H1 (cell line): ENCODE results near the gene GGA1. TPM values are rescaled to one million over a fixed set of nuclear protein-coding genes. Genes with fewer than 3 reads are reported as not detected.

ENCODE experiments used
- CTCF ChIA-PET: fragments of 300-600 bp; sonication (Branson Sonifier 250); formaldehyde crosslinking; loops from one replicate; lab custom pipeline; 2021; ENCODE audit not compliant: partially characterized antibody; lab: Charles Lee
- POLR2A ChIA-PET: fragments of 300-600 bp; sonication (Branson Sonifier 250); formaldehyde crosslinking; loops from one replicate; lab custom pipeline; 2021; ENCODE audit warnings: inconsistent platforms; ENCODE audit not compliant: partially characterized antibody; lab: Charles Lee
- DNase-seq, 2 experiments: peaks; one replicate each; pipeline versions ENCODE4 v3.0.0 to v3.0.0-alpha.2; 2010 to 2022; ENCODE audit warnings: low spot score in 2 of 2, low read depth in 1 of 2, mixed read lengths in 1 of 2
- FAIRE-seq: peaks from 2 replicates; lab custom pipeline; 2011; peaks lifted over from hg19 to GRCh38; lab: Jason Lieb, UNC
- H2AFZ ChIP-seq: 2 replicates; pipeline ENCODE4 v1.8.1; 2012; ENCODE audit warnings: low read length, inconsistent platforms
- H2AK5ac ChIP-seq: 2 replicates; pipeline ENCODE4 v1.6.1; 2013; ENCODE audit warnings: low read depth, low read length
- H2BK120ac ChIP-seq: replicated peaks from 2 replicates; pipeline ENCODE3; 2013; ENCODE audit warnings: low read depth, low read length, inconsistent platforms
- H2BK12ac ChIP-seq: 2 replicates; pipeline ENCODE4 v1.6.1; 2013; ENCODE audit warnings: low read depth, low read length
- H2BK15ac ChIP-seq: 2 replicates; pipeline ENCODE4 v1.6.1; 2013; ENCODE audit warnings: low read length
- H2BK20ac ChIP-seq: 2 replicates; pipeline ENCODE4 v1.6.1; 2013; ENCODE audit warnings: low read length
- H2BK5ac ChIP-seq: 2 replicates; pipeline ENCODE4 v1.6.1; 2013; ENCODE audit warnings: low read depth, low read length
- H3K14ac ChIP-seq: 2 replicates; pipeline ENCODE4 v1.6.1; 2013; ENCODE audit warnings: inconsistent platforms; ENCODE audit not compliant: insufficient read length
- H3K18ac ChIP-seq: 2 replicates; pipeline ENCODE4 v1.6.1; 2013; ENCODE audit warnings: low read length; ENCODE audit errors: extremely low read depth
- H3K23ac ChIP-seq: 2 replicates; pipeline ENCODE4 v1.6.1; 2013; ENCODE audit warnings: inconsistent platforms; ENCODE audit not compliant: insufficient read length
- H3K23me2 ChIP-seq: 2 replicates; pipeline ENCODE4 v1.6.1; 2013; ENCODE audit warnings: low read depth, low read length
- H3K27ac ChIP-seq: 2 replicates; pipeline ENCODE4 v1.6.1; 2011; ENCODE audit warnings: low read depth, low read length, inconsistent platforms
- H3K27me3 ChIP-seq, 4 experiments: replicated peaks in 1 of 4; 1 replicate in 1 of 4; 2 replicates in 3 of 4; pipeline versions ENCODE4 v1.6.1 to v1.8.1; 2011 to 2013; ENCODE audit warnings: low read length in 3 of 4, mild to moderate bottlenecking in 3 of 4, inconsistent platforms in 2 of 4, mixed read lengths in 2 of 4, moderate library complexity in 1 of 4; ENCODE audit not compliant: control insufficient read depth in 3 of 4, insufficient read depth in 3 of 4; ENCODE audit errors: extremely low read depth in 1 of 4
- H3K36me3 ChIP-seq, 4 experiments: 2 replicates each; pipeline versions ENCODE4 v1.6.1 to v1.8.1; 2011 to 2013; ENCODE audit warnings: mild to moderate bottlenecking in 4 of 4, low read length in 3 of 4, moderate library complexity in 2 of 4, control low read depth in 1 of 4, inconsistent platforms in 1 of 4; ENCODE audit not compliant: insufficient read depth in 4 of 4, control insufficient read depth in 2 of 4
- H3K4ac ChIP-seq: replicated peaks from 2 replicates; pipeline ENCODE3; 2013; ENCODE audit warnings: low read length, low read depth, mixed read lengths, inconsistent platforms; ENCODE audit not compliant: insufficient read length
- H3K4me1 ChIP-seq, 4 experiments: replicated peaks in 1 of 4; 1 replicate in 1 of 4; 2 replicates in 3 of 4; pipeline versions ENCODE4 v1.6.1 to v1.8.1; 2011 to 2013; ENCODE audit warnings: low read length in 3 of 4, inconsistent platforms in 2 of 4, mixed read lengths in 1 of 4; ENCODE audit not compliant: insufficient read depth in 4 of 4, control insufficient read depth in 3 of 4
- H3K4me2 ChIP-seq, 2 experiments: 2 replicates each; pipeline versions ENCODE4 v1.6.1 to v1.8.1; 2011 to 2013; ENCODE audit warnings: low read depth in 2 of 2, low read length in 2 of 2, control low read depth in 1 of 2, inconsistent platforms in 1 of 2, mild to moderate bottlenecking in 1 of 2; ENCODE audit not compliant: insufficient read depth in 1 of 2
- H3K4me3 ChIP-seq, 4 experiments: fragments of 200-600, 300-600 bp in 1 of 4; sonication (generic), shearing (Covaris generic), sonication (Bioruptor Twin) in 1 of 4; 2 replicates each; pipeline versions ENCODE4 v1.5.1 to v1.8.1; 2011 to 2016; ENCODE audit warnings: low read length in 4 of 4, low read depth in 3 of 4, control low read depth in 2 of 4, inconsistent platforms in 2 of 4, mild to moderate bottlenecking in 2 of 4, mixed read lengths in 1 of 4, moderate library complexity in 1 of 4; ENCODE audit not compliant: insufficient read depth in 2 of 4; ENCODE audit errors: extremely low read depth in 1 of 4
- H3K56ac ChIP-seq: replicated peaks from 2 replicates; pipeline ENCODE3; 2013; ENCODE audit warnings: low read depth, mild to moderate bottlenecking, mixed read lengths, low read length, inconsistent platforms; ENCODE audit not compliant: insufficient read length
- H3K79me1 ChIP-seq: 2 replicates; pipeline ENCODE4 v1.6.1; 2013; ENCODE audit warnings: low read depth, low read length, control low read depth
- H3K79me2 ChIP-seq, 2 experiments: 2 replicates each; pipeline versions ENCODE4 v1.6.1 to v1.8.1; 2012 to 2013; ENCODE audit warnings: low read length in 2 of 2, mild to moderate bottlenecking in 2 of 2, inconsistent platforms in 1 of 2; ENCODE audit not compliant: insufficient read depth in 2 of 2, control insufficient read depth in 1 of 2
- H3K9ac ChIP-seq, 4 experiments: replicated peaks in 1 of 4; 1 replicate in 1 of 4; 2 replicates in 3 of 4; pipeline versions ENCODE4 v1.6.1 to v1.8.1; 2011 to 2013; ENCODE audit warnings: low read depth in 3 of 4, low read length in 3 of 4, control low read depth in 2 of 4, mild to moderate bottlenecking in 2 of 4, moderate library complexity in 2 of 4, inconsistent platforms in 1 of 4; ENCODE audit errors: extremely low read depth in 1 of 4
- H3K9me3 ChIP-seq, 2 experiments: 2 replicates each; pipeline versions ENCODE4 v1.6.1 to v1.8.1; 2012 to 2013; ENCODE audit warnings: mild to moderate bottlenecking in 2 of 2, moderate library complexity in 2 of 2, control low read depth in 1 of 2, inconsistent platforms in 1 of 2, low read depth in 1 of 2, low read length in 1 of 2, mixed read lengths in 1 of 2; ENCODE audit not compliant: insufficient read depth in 2 of 2
- H4K20me1 ChIP-seq, 2 experiments: replicated peaks in 1 of 2; 2 replicates each; pipeline versions ENCODE3 to v1.8.1; 2011 to 2013; ENCODE audit warnings: inconsistent platforms in 2 of 2, low read length in 2 of 2, mild to moderate bottlenecking in 1 of 2; ENCODE audit not compliant: insufficient read depth in 2 of 2, control insufficient read depth in 1 of 2
- H4K5ac ChIP-seq: 2 replicates; pipeline ENCODE4 v1.6.1; 2013; ENCODE audit warnings: low read length, low read depth, mixed read lengths, inconsistent platforms; ENCODE audit not compliant: insufficient read length
- H4K8ac ChIP-seq: 2 replicates; pipeline ENCODE4 v1.8.0; 2013; ENCODE audit warnings: mild to moderate bottlenecking, moderate library complexity, low read length, inconsistent platforms; ENCODE audit not compliant: insufficient read depth; ENCODE audit errors: extremely low read depth
- H4K91ac ChIP-seq: replicated peaks from 2 replicates; pipeline ENCODE3; 2013; ENCODE audit warnings: low read length, mixed read lengths, inconsistent platforms; ENCODE audit not compliant: insufficient read length
- EGR1 ChIP-seq: IDR thresholded peaks from 2 replicates; pipeline ENCODE4 v1.6.1; 2011; ENCODE audit warnings: low read depth, low read length, borderline replicate concordance
- MAFK ChIP-seq: IDR thresholded peaks from 2 replicates; pipeline ENCODE4 v1.6.1; 2012; ENCODE audit warnings: low read depth, mild to moderate bottlenecking, improper control_type of control experiment, low read length
- WGBS, 2 experiments: shearing (Covaris generic) in 1 of 2; methylation state at CpG; one replicate each; pipeline versions ENCODE4 v1.1.6 to v1.1.7; 2013 to 2015; ENCODE audit warnings: low lambda C conversion rate in 2 of 2, mixed read lengths in 2 of 2, inconsistent platforms in 1 of 2, low coverage in 1 of 2, missing lambda C conversion rate in 1 of 2; ENCODE audit not compliant: insufficient replicate concordance in 2 of 2, insufficient coverage in 1 of 2, insufficient read length in 1 of 2; ENCODE audit errors: extremely low coverage in 1 of 2, missing lambda C conversion rate in 1 of 2; 5-methylcytosine and 5-hydroxymethylcytosine counted together
- polyA plus RNA-seq, 7 experiments: library from polyadenylated mRNA; depleted of rRNA in 3 of 7; stranded (reverse) in 5 of 7; unstranded in 2 of 7; fragments of >200 nt in 5 of 7; fragments of 200-250 nt in 2 of 7; gene quantifications; 1 replicate in 5 of 7; 2 replicates in 1 of 7; 4 replicates in 1 of 7; pipeline versions ENCODE4 v1.2.1 to v1.2.3, GENCODE V29; 2011 to 2013; ENCODE audit warnings: missing spikeins in 2 of 7, mixed read lengths in 2 of 7
- total RNA-seq: library from RNA; stranded (reverse); fragmentation: NEBNext Ultra II Directional; extraction: Animal tissue kit (Norgen Biotek cat#: 25700); gene quantifications from 2 replicates; pipeline ENCODE4 v1.2.1, GENCODE V29; 2021
- TF ChIP-seq, protein P1 (sequence below): IDR thresholded peaks from 2 replicates; pipeline ENCODE4 v1.6.1; 2012; ENCODE audit warnings: inconsistent platforms

GGA1 gene
- total and polyA plus RNA-seq, 2 of the 8 experiments (the other 6 are each of a cell fraction or from before 2014, with no cell fraction given), result 49.3 to 57.2 TPM

- H3K56ac ChIP-seq, result no peak overlapping the region
- no peaks in the 10 kb centered on the region for H3K36me3 ChIP-seq
- no peak overlapping the region for H3K14ac ChIP-seq
- ChIA-PET CTCF (interaction anchor here (0.7 to 39.4 kb wide), 31 partner anchors 8 to 303 kb away, joined by 3 to 1347 read pairs (median 5); partner anchors contain the start of genes CARD10, GGA1 and LGALS2), POLR2A (interaction anchor here (0.7 to 12.2 kb wide), 12 partner anchors 8 to 285 kb away, joined by 3 to 198 read pairs (median 4); partner anchors contain the start of genes GGA1 and MFNG)
- H4K5ac ChIP-seq, result no peak overlapping the region
- peak overlapping the region; percentile 7 to 69; a peak in 2 of 4 replicates for H3K4me2 ChIP-seq
- WGBS, 2 experiments, result 77% methylated on average over 14 of the region's 14 CpGs; no CpG with 5 or more reads in 1 of the 2 experiments
- 0 out of 7 replicates have a peak overlapping the region, but pooled peaks of 1 of the 4 experiments have one; percentile 17 for H3K9ac ChIP-seq
- peaks cover 7 to 38% (median 17%) of the 10 kb centered on the region in 4 experiments for H3K4me1 ChIP-seq
- H3K27ac ChIP-seq, result no peak overlapping the region
- H2BK15ac ChIP-seq, result no peak overlapping the region; the same call in 1 of the 2 replicates
- H3K23ac ChIP-seq, result no peak overlapping the region
- H3K9me3 ChIP-seq, result no peaks in the 10 kb centered on the region
- H4K20me1 ChIP-seq, result no peaks in the 10 kb centered on the region
- H3K23me2 ChIP-seq, result peaks cover 15% of the 10 kb centered on the region; the same call in 1 of the 2 replicates
- FAIRE-seq, result no peak
- peak overlapping the region; percentile 100 for H2BK12ac ChIP-seq
- H3K4me3 ChIP-seq, result no peak overlapping the region
- peak overlapping the region; percentile 30 for H2BK120ac ChIP-seq
- H2AK5ac ChIP-seq, result peak overlapping the region; percentile 99
- H3K79me1 ChIP-seq, result no peaks in the 10 kb centered on the region
- H4K8ac ChIP-seq, result peak overlapping the region; percentile 81
- H3K27me3 ChIP-seq, result peaks cover 6 to 22% (median 14%) of the 10 kb centered on the region in 4 experiments; a peak in 6 of 7 replicates
- H3K79me2 ChIP-seq, result no peaks in the 10 kb centered on the region
- TF ChIP-seq, protein P1, sequence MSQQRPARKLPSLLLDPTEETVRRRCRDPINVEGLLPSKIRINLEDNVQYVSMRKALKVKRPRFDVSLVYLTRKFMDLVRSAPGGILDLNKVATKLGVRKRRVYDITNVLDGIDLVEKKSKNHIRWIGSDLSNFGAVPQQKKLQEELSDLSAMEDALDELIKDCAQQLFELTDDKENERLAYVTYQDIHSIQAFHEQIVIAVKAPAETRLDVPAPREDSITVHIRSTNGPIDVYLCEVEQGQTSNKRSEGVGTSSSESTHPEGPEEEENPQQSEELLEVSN, result peak; percentile 6; the same call in 1 of the 2 replicates
- TF ChIP-seq EGR1 (no peak), MAFK (no peak)
- peak overlapping the region; percentile 99 for H2BK20ac ChIP-seq
- peak overlapping the region; percentile 80 for H3K18ac ChIP-seq
- peak overlapping the region; percentile 66 for H2BK5ac ChIP-seq
- H4K91ac ChIP-seq, result peak overlapping the region; percentile 81
- H3K4ac ChIP-seq, result peak overlapping the region; percentile 98
- no peak for DNase-seq
- H2AFZ ChIP-seq, result no peak overlapping the region
These were observed 46.4 kb upstream of the GGA1 start for GRCh38 chr22:37562049-37562875.
